HG02623 (cell line): ENCODE data around the gene SIK3.

Experiments used
- ATAC-seq: cut with Tn5 transposase; IDR thresholded peaks from one replicate; pipeline ENCODE4 v1.9.1; 2021; ENCODE audit warnings: moderate library complexity; ENCODE audit not compliant: unreplicated experiment

Gene SIK3

GRCh38 chr11:116972691-116973090, 125.5 kb downstream of the SIK3 start:
- ATAC-seq = no peak

- no peak for ATAC-seq
Observed at GRCh38 chr11:116970485-116971292, 127.5 kb downstream of the SIK3 start.

- no peak for ATAC-seq
Observed at GRCh38 chr11:116969694-116970093, 128.5 kb downstream of the SIK3 start.

- no peak for ATAC-seq
Observed at GRCh38 chr11:116964269-116964668, 134.0 kb downstream of the SIK3 start.

GRCh38 chr11:116963813-116964212, 134.4 kb downstream of the SIK3 start:
- ATAC-seq = no peak

GRCh38 chr11:116962108-116962507, 136.1 kb downstream of the SIK3 start:
- no peak for ATAC-seq

- ATAC-seq = no peak
Observed at GRCh38 chr11:116960930-116961329, 137.3 kb downstream of the SIK3 start.

- ATAC-seq = no peak
Observed at GRCh38 chr11:116958246-116958645, 140.0 kb downstream of the SIK3 start.

- ATAC-seq = no peak
Observed at GRCh38 chr11:116955949-116956348, 142.3 kb downstream of the SIK3 start.

- ATAC-seq = no peak
Observed at GRCh38 chr11:116955548-116955947, 142.7 kb downstream of the SIK3 start.

GRCh38 chr11:116953530-116954285, 144.5 kb downstream of the SIK3 start:
- ATAC-seq = no peak

GRCh38 chr11:116951762-116952161, 146.5 kb downstream of the SIK3 start:
- no peak for ATAC-seq

- no peak for ATAC-seq
Observed at GRCh38 chr11:116950210-116950609, 148.0 kb downstream of the SIK3 start.

- ATAC-seq = no peak
Observed at GRCh38 chr11:116948391-116948790, 149.8 kb downstream of the SIK3 start.

- ATAC-seq = no peak
Observed at GRCh38 chr11:116946414-116946813, 151.8 kb downstream of the SIK3 start.

GRCh38 chr11:116939499-116939898, 158.7 kb downstream of the SIK3 start:
- no peak for ATAC-seq

- ATAC-seq = no peak
Observed at GRCh38 chr11:116938471-116939070, 159.7 kb downstream of the SIK3 start.

GRCh38 chr11:116936754-116937446, 161.3 kb downstream of the SIK3 start:
- no peak for ATAC-seq

GRCh38 chr11:116935514-116935913, 162.7 kb downstream of the SIK3 start:
- ATAC-seq = no peak

- no peak for ATAC-seq
Observed at GRCh38 chr11:116935089-116935488, 163.1 kb downstream of the SIK3 start.

- no peak for ATAC-seq
Observed at GRCh38 chr11:116933961-116934360, 164.3 kb downstream of the SIK3 start.
